NK-92 (cell line): ENCODE data around the gene STAMBP.
"Not testable (repeated sequence)": the region's sequence is repeated elsewhere in the genome, so short reads cannot be mapped to it uniquely, and the experiment has no call there.

ENCODE experiments used
- DNase-seq: peaks from one replicate; lab custom pipeline; 2025; ENCODE audit not compliant: unreplicated experiment; lab: John Stamatoyannopoulos, UW

STAMBP gene

DNA sequence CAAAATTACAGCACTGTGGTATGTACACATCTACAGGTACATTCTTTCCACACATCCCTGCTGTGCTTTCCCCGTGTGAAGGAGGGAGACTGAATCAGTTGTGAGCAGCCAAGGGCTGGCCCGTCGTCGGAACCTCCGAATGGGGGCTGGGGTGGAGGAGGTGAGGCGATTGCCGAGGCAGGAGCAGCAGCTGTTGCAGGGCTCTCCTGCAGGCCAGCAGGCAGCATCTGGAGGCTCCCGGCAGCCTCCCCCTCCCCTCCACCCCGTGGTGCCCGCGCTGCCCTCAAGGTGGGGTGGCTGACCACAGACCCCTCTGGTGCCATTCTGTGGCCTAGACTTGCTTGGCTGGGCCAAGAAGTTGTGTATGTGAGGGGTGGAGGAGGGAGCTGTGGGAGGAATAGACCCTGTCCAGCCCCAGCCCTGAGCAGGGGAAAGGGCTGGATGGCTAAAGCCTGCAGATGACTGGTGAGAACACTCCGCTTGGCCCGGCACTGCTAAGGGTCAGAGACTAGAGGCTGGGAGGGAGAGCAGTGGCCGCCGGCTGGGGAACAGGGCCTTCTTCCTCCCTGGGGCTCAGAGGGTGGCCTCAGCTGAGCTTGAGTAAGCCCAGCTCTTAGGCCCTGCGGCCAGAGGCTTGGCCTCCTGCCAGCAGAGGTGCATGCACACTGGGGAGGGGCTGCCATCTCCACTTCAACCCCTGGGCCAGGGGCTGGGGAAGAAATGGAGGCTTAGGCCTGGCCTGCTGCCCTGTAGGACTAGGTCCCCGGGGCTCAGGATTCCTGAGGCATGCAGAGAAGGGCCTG lies 7.6 kb downstream of the STAMBP start:
- DNase-seq = no peak

DNA sequence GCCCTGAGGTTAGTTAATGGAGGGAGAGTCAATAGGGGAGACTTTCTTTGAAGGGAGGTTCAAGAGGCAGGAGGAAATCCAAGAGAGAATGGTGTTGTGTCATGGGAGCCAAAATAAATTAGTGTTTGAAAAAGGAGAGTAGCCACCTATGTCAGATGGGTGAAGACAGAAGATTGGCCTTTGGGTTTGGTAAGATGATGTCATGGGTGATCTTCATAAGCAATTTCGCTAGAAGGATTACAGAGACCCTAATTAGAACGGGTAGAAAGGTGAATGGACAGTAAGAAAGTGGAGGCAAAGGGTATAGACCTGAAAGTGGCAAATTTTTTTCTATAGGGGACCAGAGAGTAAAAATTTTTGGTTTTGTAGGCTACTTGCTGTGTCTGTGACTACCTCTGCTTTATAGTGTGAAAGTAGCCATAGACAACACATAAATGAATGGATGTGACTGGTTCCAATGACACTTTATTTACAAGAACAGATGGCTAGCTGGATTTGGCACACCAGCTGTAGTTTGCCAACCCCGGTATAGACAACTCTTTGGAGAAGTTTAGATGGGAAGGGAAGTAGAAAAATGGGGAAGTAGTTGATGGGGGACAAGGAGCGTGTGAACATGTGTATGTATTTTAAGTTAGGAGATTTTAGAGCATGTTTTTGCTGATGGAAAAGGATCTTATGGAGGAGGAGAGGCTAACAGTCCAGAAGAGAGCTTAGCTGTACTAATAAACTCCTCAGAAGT lies 9.3 kb downstream of the STAMBP start:
- no peak for DNase-seq

DNA sequence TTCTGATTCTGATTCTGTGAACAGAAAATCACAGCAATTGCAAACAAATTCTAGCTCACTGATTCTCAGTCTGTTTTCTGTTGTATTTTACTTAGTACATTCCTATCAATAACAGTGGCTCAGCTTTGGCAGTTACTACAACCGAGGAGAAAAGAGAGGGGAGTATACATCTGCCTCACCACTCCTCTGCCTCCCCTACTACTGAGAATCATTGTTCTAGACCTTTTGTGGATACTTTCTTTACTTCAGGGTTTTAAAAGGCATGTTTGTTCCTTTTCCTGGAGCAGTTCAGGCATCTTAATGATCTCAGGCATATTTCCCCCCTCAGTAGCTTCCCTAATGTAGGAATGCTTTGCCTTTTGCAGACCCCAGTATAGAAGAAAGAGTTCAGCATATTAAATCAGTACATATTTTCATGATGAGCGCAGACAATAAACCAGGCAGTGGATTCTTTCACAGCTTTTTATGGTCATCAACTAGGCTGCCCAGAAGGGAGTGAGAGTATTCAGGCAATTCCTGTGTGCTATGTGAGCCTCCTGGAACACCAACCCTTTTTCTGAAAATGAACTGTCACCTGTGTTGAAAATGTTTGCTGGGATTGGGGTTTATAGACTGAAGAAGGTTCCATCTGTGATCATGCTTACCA lies 10.3 kb downstream of the STAMBP start:
- DNase-seq = no peak

DNA sequence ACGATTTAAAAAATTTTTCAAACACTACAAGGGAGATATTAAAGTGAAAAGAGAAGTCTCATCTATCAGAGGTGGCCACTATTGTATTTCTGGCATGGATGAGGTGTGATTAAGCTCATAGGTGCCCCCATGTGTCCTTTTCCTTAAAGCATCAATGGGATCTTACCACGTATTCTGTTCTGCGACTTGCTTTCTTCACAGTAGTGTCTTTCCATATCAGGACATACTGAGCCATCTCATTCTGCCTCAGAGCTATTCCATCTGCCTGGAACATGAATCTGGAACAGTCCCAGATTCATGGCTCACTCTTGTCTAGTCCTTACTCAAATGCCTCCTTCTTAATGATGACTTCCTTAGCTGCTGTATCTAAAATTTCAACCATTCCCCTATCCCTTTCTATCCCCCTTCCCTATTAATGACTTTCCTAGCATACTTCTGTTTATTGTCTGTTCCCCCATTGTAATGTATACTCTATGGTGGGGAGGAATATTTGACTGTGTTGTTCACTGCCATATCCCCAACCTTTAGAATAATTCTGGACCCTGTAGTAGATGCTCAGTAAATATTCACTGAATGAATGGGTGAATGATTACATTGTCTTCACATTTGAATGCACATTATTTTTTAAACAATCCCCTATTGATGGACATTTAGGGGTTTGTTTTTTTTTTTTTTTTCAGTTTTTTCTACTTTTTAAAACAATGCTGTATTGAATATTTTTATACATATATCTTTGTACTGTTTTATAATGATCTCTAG lies 11.1 kb downstream of the STAMBP start:
- no peak for DNase-seq

DNA sequence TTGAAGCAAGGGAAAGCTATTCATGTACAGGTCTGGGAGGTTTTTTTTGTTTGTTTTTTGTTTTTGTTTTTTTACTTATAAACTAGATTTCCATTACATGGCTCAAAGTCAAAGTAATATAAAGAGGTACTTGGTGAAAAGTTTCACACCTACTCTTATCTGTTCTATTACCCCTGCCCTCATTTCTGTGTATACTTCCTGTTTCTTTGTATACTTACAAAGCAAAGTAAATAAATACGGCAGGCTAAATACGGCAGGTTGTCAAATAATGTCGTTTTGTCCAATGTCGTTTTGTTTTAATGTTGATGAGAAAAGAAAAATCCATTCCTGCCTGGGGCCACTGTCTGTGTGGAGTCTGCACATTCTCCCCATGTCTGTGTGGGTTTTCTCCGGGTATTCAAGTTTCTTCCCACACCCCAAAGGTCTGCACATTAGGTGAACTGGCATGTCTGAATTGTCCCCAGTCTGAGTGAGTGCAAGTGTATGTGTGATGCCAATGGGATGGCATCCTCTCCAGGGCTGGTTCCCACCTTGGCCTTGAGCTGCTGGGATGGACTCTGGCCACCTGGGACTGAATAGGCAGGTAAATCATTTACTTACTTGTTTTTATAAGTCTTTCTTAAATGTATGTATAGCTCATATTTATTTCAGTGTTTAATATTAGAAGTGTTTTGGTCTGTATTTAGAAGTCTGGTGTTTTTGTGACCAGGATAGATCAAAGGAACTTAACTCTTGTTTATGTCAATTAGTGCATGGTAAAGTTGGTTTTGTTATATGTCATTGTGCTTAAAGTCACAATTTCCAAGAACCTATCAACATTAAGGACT lies 13.4 kb downstream of the STAMBP start:
- no peak for DNase-seq

- DNase-seq = no peak
Observed at GRCh38 chr2:73842739-73843019, 13.9 kb downstream of the STAMBP start.

- DNase-seq = no peak
Observed at GRCh38 chr2:73844087-73844486, 15.3 kb downstream of the STAMBP start.

DNA sequence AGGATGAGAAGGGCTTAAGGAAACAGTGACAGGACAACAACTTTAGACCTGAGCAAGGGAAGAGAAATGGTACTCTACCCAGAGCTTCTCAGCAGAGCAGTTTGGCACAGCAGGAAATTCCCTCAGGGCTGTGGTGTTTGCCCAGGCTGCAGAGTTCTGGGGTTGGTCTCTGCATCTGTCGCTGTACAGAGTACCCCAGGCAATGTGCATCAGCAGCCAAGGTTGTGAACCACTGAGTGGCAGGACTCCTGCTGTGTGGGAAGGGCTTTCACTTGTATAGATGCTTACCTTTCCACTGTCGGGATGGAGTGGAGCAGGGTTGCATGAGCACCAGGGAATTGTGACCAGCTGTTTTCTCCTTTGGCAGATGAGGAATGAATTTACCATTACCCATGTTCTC lies 21.2 kb downstream of the STAMBP start:
- no peak for DNase-seq

GRCh38 chr2:73851274-73851673 lies 22.5 kb downstream of the STAMBP start:
- no peak for DNase-seq

GRCh38 chr2:73852020-73852419 lies 23.3 kb downstream of the STAMBP start:
- no peak for DNase-seq

DNA sequence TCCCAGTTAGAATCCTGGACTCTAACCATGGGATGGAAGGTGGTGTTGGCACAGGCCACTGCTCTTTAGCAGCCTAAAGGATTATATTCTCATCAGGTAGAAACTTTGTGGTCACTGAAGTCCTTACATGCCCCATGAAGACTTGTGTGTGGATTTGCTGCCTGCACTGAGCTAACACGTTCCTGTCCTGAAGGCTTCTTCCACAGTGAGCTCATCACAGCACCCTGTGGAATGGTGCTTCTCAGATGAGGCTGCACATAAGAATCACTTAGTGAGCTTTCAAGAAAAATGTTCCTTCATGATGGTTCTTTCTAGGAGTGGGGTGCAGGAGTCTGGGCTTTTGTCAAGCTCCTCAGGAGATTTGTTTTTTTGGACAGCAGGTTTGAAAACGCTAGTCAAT lies 26.8 kb downstream of the STAMBP start:
- no peak for DNase-seq

GRCh38 chr2:73856214-73856613 lies 27.5 kb downstream of the STAMBP start:
- no peak for DNase-seq

DNA sequence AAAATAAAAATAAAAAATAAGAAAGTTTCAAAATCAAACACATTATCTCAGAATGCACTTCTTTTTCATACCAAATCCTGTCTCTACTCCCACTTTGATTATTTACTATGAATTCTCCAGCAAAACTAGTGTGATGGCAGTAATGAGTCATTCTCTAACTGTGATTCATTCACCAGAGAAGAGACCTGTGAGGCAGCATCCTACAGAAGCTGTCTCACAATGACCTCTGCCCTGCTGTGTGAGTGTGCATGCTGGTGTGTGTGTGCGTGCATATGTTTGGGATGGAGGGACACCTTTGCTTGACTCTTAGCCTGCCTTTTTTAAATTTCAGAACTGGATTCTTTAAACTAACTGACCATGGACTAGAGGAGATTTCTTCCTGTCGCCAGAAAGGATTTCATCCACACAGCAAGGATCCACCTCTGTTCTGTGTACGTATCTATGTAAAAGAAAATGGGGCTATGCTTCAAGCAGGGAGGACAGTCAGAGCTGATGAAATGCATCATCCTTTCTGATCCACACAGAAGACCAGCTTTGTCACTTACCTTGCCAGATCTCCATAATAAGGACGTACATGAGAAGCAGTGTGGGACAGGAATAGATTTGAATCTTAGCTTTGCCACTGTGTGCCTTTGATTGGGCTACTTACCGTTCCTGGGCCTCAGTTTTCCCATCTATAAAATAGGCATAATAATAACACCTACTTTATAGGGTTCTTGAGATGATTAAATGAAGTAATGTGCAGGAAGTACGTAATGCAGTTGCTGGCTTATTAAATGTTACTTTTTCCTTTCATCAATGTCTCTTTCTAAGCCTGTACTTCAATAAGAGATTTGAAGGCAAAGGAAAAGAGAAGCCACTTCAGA lies 31.2 kb downstream of the STAMBP start:
- no peak for DNase-seq

GRCh38 chr2:73862987-73863386 lies 34.2 kb downstream of the STAMBP start:
- DNase-seq = no peak

DNA sequence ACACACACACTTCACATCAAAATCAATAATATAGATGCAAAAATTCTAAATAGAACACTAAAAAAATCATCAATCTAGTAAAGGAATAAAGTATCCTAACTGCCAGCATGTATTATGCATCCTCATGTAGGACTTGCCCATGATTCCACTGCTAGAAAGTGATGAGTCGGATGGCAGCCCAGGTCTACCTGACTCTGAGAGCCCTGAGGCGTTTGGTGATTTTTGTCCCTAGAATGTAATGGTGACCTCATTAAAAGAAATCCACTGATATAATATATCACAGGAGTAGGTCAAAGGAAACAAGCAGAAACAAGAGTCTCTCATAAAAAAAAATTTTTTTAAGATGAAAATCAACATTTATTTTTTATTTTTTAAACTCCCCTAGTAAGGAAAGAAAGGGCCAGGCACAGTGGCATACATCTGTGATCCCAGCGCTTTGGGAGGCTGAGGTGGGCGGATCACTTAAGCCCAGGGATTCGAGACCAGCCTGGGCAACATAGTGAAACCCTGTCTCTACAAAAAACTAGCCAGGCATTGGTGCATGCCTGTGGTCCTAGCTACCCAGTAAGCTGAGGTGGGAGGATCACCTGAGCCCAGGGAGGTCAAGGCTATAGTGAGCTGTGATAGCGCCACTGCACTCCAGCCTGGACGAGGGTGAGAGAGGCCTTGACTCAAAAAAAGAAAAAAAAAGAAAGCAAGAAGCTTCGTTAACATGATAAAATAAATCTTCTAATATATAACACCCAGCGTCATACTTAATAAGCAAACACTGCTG lies 39.6 kb downstream of the STAMBP start:
- no peak for DNase-seq

DNA sequence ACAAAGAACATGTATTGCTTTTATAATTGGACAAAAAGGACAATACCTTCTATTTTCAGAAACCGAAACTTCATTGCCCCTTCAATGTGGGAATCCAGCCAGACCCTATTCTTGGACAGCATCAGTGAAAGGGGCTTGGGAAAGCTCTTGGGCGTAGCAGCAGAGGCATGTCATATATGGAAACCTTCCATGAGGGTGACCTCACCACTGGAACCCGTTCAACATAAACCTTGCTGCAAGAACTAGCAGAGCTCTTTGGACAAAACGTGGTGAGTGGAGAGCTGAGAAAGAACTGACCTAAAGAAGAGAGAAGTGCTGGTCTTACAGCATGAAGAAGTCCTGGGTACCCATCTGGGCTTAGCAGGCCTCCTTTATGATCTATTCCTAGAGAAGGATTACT lies 41.3 kb downstream of the STAMBP start:
- DNase-seq = no peak

GRCh38 chr2:73877071-73877802 lies 48.5 kb downstream of the STAMBP start:
- DNase-seq = no peak

DNA sequence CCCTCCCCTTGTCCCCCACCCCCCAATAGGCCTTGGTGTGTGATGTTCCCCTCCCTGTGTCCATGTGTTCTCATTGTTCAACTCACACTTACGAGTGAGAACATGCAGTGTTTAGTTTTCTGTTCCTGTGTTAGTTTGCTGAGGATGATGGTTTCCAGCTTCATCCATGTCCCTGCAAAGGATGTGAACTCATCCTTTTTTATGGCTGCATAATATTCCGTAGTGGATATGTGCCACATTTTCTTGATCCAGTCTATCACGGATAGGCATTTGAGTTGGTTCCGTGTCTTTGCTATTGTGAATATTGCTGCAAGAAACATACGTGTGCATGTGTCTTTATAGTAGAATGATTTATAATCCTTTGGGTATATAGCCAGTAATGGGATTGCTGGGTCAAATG lies 49.2 kb downstream of the STAMBP start:
- DNase-seq = not testable (repeated sequence)
